Right lobe of liver (tissue), 4 donors: Measurements from ENCODE around the gene ZKSCAN2.

Source experiments
- CTCF ChIP-seq, 4 donors: fragments of 200-600 bp in 3 of 4; fragments of 450-650 bp in 1 of 4; IDR thresholded peaks; one replicate each; pipeline versions ENCODE4 v1.5.1 to v1.8.0; 2016 to 2022; ENCODE audit warnings: antibody characterized with exemption in 4 of 4, mild to moderate bottlenecking in 2 of 4
- POLR2A ChIP-seq: fragments of 450-650 bp; IDR thresholded peaks from one replicate; pipeline ENCODE4 v1.6.1; 2017; ENCODE audit warnings: antibody characterized with exemption, mild to moderate bottlenecking
- donor health status: DM: no; HTN: no; CAD: no.
- donor health status: DM: no; HTN: no; CAD: no.
- donor health status: DM: no; HTN: yes; CAD: no.

GRCh38 chr16:25219070-25219737 is 38.4 kb downstream of the ZKSCAN2 start:
- TF ChIP-seq CTCF (IDR thresholded peaks at IDR 0.05), result no peak
- TF ChIP-seq POLR2A, result no peak
